K562 (cell line): ENCODE results near the gene FBXO11. TPM values are rescaled to one million over a fixed set of nuclear protein-coding genes. Genes with fewer than 3 reads are reported as not detected.

ENCODE experiments used
- ATAC-seq: fragments of 200-7000 bp; cut with Tn5 transposase; 3 replicates; pipeline ENCODE4 v1.9.1; 2020; ENCODE audit warnings: moderate library complexity
- BruUV-seq: library from RNA; stranded (reverse); fragments of 400-500 nt; replicated peaks from 2 replicates; lab custom pipeline; 2021; lab: Mats Ljungman, UMichigan
- CTCF ChIA-PET: fragments of 300-600 bp; formaldehyde crosslinking; extraction: SDS; loops from one replicate; lab custom pipeline; 2021; ENCODE audit warnings: low intra/inter-chr PET ratio; lab: Yijun Ruan, JAX
- POLR2A ChIA-PET: fragments of 300-600, 350-650 bp; sonication (Branson Sonifier 250); formaldehyde crosslinking; extraction: SDS; loops from one replicate; lab custom pipeline; 2021; ENCODE audit warnings: antibody characterized with exemption, inconsistent platforms; lab: Yijun Ruan, JAX
- DNase-seq, 4 experiments: peaks; one replicate each; pipeline versions ENCODE4 v3.0.0 to v3.0.0-alpha.2; 2011 to 2018; ENCODE audit warnings: low spot score in 3 of 4, mixed read lengths in 3 of 4; ENCODE audit errors: extremely low read depth in 1 of 4
- FAIRE-seq: peaks from 2 replicates; lab custom pipeline; 2011; peaks lifted over from hg19 to GRCh38; lab: Jason Lieb, UNC
- H2AFZ ChIP-seq: 2 replicates; pipeline ENCODE4 v1.6.0; 2011; ENCODE audit warnings: low read depth, low read length, control low read depth, inconsistent platforms
- H3K27ac ChIP-seq: fragments of 200-600 bp; 3 replicates; pipeline ENCODE4 v1.8.0; 2011; ENCODE audit warnings: low read depth, mild to moderate bottlenecking, control low read depth, inconsistent platforms, low read length, moderate library complexity, mixed read lengths; ENCODE audit errors: extremely low read depth
- H3K27me3 ChIP-seq, 2 experiments: fragments of 300-600 bp in 1 of 2; 2 replicates in 1 of 2; 3 replicates in 1 of 2; pipeline versions ENCODE4 v1.6.0 to v1.8.0; 2011; ENCODE audit warnings: inconsistent platforms in 2 of 2, low read length in 2 of 2, mild to moderate bottlenecking in 1 of 2, mixed read lengths in 1 of 2, moderate library complexity in 1 of 2; ENCODE audit not compliant: control insufficient read depth in 2 of 2, insufficient read depth in 2 of 2
- H3K36me3 ChIP-seq: fragments of 300-600 bp; 3 replicates; pipeline ENCODE4 v1.8.0; 2011; ENCODE audit warnings: mild to moderate bottlenecking, low read length, inconsistent platforms; ENCODE audit not compliant: control insufficient read depth, insufficient read depth
- H3K4me1 ChIP-seq, 2 experiments: fragments of 200-600 bp in 1 of 2; replicated peaks in 1 of 2; 2 replicates in 1 of 2; 3 replicates in 1 of 2; pipeline versions ENCODE4 v1.5.1 to v1.8.0; 2011; ENCODE audit warnings: inconsistent platforms in 2 of 2, low read length in 2 of 2, mild to moderate bottlenecking in 1 of 2, mixed read lengths in 1 of 2, moderate library complexity in 1 of 2; ENCODE audit not compliant: control insufficient read depth in 2 of 2, insufficient read depth in 2 of 2
- H3K4me2 ChIP-seq: 2 replicates; pipeline ENCODE4 v1.6.1; 2011; ENCODE audit warnings: low read length, control low read depth, inconsistent platforms, mixed read lengths; ENCODE audit not compliant: insufficient read depth
- H3K4me3 ChIP-seq: fragments of 200-600 bp; sonication (generic), shearing (Covaris generic); 2 replicates; pipeline ENCODE4 v1.5.1; 2016; ENCODE audit warnings: control low read depth, inconsistent platforms
- H3K79me2 ChIP-seq: fragments of 200-600 bp; 3 replicates; pipeline ENCODE4 v1.8.0; 2011; ENCODE audit warnings: low read length, inconsistent platforms; ENCODE audit not compliant: control insufficient read depth, insufficient read depth
- H3K9ac ChIP-seq, 2 experiments: 2 replicates each; pipeline versions ENCODE4 v1.6.0 to v1.6.1; 2011; ENCODE audit warnings: low read depth in 2 of 2, low read length in 2 of 2, control low read depth in 1 of 2, inconsistent platforms in 1 of 2, mild to moderate bottlenecking in 1 of 2, mixed read lengths in 1 of 2; ENCODE audit not compliant: insufficient read depth in 1 of 2
- H3K9me1 ChIP-seq: one replicate; pipeline ENCODE4 v1.6.0; 2011; ENCODE audit warnings: inconsistent platforms, mild to moderate bottlenecking, low read length, moderate library complexity; ENCODE audit not compliant: control insufficient read depth, insufficient read depth
- H3K9me3 ChIP-seq: replicated peaks from 2 replicates; pipeline ENCODE4 v1.5.1; 2011; ENCODE audit warnings: low read depth, low read length, inconsistent platforms; ENCODE audit not compliant: control insufficient read depth, insufficient read depth
- H4K20me1 ChIP-seq: replicated peaks from 2 replicates; pipeline ENCODE4 v1.6.1; 2011; ENCODE audit warnings: low read length, inconsistent platforms, mixed read lengths; ENCODE audit not compliant: control insufficient read depth, insufficient read depth
- EP300 ChIP-seq: IDR thresholded peaks from 2 replicates; pipeline ENCODE4 v1.6.1; 2012; ENCODE audit warnings: low read length, improper control_type of control experiment
- KDM2B ChIP-seq: fragments of 250-450 bp; sonication (Bioruptor Pico); IDR thresholded peaks from 2 replicates; pipeline ENCODE4 v1.8.0; 2021; ENCODE audit warnings: mild to moderate bottlenecking, moderate library complexity
- L3MBTL2 ChIP-seq: fragments of 450-650 bp; IDR thresholded peaks from 2 replicates; pipeline ENCODE4 v1.6.1; 2016; ENCODE audit warnings: mild to moderate bottlenecking, moderate library complexity
- SIRT6 ChIP-seq: IDR thresholded peaks from one replicate; pipeline ENCODE4 v1.6.1; 2012; ENCODE audit warnings: low read depth, mild to moderate bottlenecking, control low read depth, inconsistent platforms, low read length, moderate library complexity
- SUPT5H ChIP-seq: fragments of 450-650 bp; IDR thresholded peaks from 2 replicates; pipeline ENCODE4 v1.6.1; 2016
- WGBS: fragments of 100-300 bp; shearing (Covaris generic); methylation state at CpG from one replicate; pipeline ENCODE4 v1.1.6; 2016; ENCODE audit warnings: low coverage, mixed read lengths; ENCODE audit not compliant: insufficient coverage; ENCODE audit errors: missing lambda C conversion rate; 5-methylcytosine and 5-hydroxymethylcytosine counted together
- in situ Hi-C: fragments of 300-500 bp; cut with MboI; formaldehyde crosslinking; loops from 4 replicates; pipeline ENCODE4 v1.15.0; 2018; ENCODE audit warnings: inconsistent platforms, mixed read lengths
- intact Hi-C: fragments of 100-400 bp; cut with micrococcal nuclease; formaldehyde crosslinking; loops from 2 replicates; pipeline ENCODE4 v1.14.2; 2022
- polyA plus RNA-seq, 8 experiments: library from polyadenylated mRNA; depleted of rRNA in 4 of 8; stranded (reverse) in 5 of 8; unstranded in 3 of 8; fragments of >200 nt; fragmentation: Nextera tagmentation in 2 of 8; fragmentation: Illumina TruSeq in 1 of 8; extraction: Ambion mirVana in 2 of 8; extraction: Trizol in 1 of 8; gene quantifications; 2 replicates each; pipeline versions ENCODE4 v1.2.1 to v1.2.3, GENCODE V29; 2011 to 2014; ENCODE audit warnings: inconsistent platforms in 1 of 8, missing spikeins in 1 of 8
- total RNA-seq, 7 experiments: library from RNA; depleted of rRNA in 6 of 7; stranded (reverse); fragments of >200 nt in 6 of 7; fragmentation: Illumina TruSeq in 2 of 7; extraction: Trizol in 2 of 7; gene quantifications; 2 replicates each; pipeline versions ENCODE4 v1.2.1 to v1.2.3, GENCODE V29; 2011 to 2021; ENCODE audit warnings: low replicate concordance in 1 of 7
- TF ChIP-seq, protein P1 (sequence below), 2 experiments: fragments of 450-650 bp in 1 of 2; sonication (generic) in 1 of 2; formaldehyde crosslinking in 1 of 2; IDR thresholded peaks in 1 of 2; conservative IDR thresholded peaks in 1 of 2; 2 replicates each; pipeline versions ENCODE4 v1.6.1 to v1.8.1; 2016 to 2023; ENCODE audit warnings: mild to moderate bottlenecking in 2 of 2, moderate library complexity in 2 of 2, inconsistent platforms in 1 of 2, missing genetic modification reagents in 1 of 2
- TF ChIP-seq, protein P2 (sequence below): fragments of 450-650 bp; IDR thresholded peaks from 2 replicates; pipeline ENCODE4 v1.7.0; 2016; ENCODE audit warnings: borderline replicate concordance
- TF ChIP-seq, protein P3 (sequence below): fragments of 200-800 bp; sonication (Bioruptor generic); IDR thresholded peaks from 2 replicates; pipeline ENCODE4 v1.6.1; 2016; ENCODE audit warnings: missing genetic modification characterization, missing compliant biosample characterization

Gene FBXO11
- total and polyA plus RNA-seq, 9 of the 15 experiments (the other 6 are each of a cell fraction or from before 2014, with no cell fraction given): 8.8 to 44.5 (median 24.1) TPM

GRCh38 chr2:47799031-47799609, 107.2 kb downstream of the FBXO11 start (continued):
- TF ChIP-seq EP300: no peak
- TF ChIP-seq, protein P1, sequence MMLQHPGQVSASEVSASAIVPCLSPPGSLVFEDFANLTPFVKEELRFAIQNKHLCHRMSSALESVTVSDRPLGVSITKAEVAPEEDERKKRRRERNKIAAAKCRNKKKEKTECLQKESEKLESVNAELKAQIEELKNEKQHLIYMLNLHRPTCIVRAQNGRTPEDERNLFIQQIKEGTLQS (IDR thresholded peaks at IDR 0.05): no peak
- TF ChIP-seq, protein P1 (CRISPR knock-in tag; conservative IDR thresholded peaks at IDR 0.05): no peak
- TF ChIP-seq, protein P2, sequence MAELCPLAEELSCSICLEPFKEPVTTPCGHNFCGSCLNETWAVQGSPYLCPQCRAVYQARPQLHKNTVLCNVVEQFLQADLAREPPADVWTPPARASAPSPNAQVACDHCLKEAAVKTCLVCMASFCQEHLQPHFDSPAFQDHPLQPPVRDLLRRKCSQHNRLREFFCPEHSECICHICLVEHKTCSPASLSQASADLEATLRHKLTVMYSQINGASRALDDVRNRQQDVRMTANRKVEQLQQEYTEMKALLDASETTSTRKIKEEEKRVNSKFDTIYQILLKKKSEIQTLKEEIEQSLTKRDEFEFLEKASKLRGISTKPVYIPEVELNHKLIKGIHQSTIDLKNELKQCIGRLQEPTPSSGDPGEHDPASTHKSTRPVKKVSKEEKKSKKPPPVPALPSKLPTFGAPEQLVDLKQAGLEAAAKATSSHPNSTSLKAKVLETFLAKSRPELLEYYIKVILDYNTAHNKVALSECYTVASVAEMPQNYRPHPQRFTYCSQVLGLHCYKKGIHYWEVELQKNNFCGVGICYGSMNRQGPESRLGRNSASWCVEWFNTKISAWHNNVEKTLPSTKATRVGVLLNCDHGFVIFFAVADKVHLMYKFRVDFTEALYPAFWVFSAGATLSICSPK: no peak
- TF ChIP-seq SIRT6: no peak
- 0 out of 2 replicates have a peak, but pooled peaks have one; percentile 45 for TF ChIP-seq SUPT5H

DNA sequence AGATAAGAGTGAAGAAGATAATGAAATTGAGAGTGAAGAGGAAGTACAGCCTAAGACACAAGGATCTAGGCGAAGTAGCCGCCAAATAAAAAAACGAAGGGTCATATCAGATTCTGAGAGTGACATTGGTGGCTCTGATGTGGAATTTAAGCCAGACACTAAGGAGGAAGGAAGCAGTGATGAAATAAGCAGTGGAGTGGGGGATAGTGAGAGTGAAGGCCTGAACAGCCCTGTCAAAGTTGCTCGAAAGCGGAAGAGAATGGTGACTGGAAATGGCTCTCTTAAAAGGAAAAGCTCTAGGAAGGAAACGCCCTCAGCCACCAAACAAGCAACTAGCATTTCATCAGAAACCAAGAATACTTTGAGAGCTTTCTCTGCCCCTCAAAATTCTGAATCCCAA, 107.7 kb downstream of the FBXO11 start:
- intact Hi-C loops: no loop called here
- 86% methylated on average over 6 of the region's 6 CpGs for WGBS
- DNase-seq: no peak
- Histone ChIP-seq H3K4me2 (no peak overlapping the region), H3K9ac (no peak overlapping the region), H3K9me1 (no peaks in the 10 kb centered on the region), H3K79me2 (peaks cover 62% of the 10 kb centered on the region), H4K20me1 (no peaks in the 10 kb centered on the region), H3K4me3 (no peak overlapping the region), H3K9me3 (peaks cover 15% of the 10 kb centered on the region), H2AFZ (no peak overlapping the region), H3K27ac (no peak overlapping the region), H3K36me3 (peaks cover 97% of the 10 kb centered on the region), H3K4me1 (no peaks in the 10 kb centered on the region), H3K27me3 (no peaks in the 10 kb centered on the region)
- BruUV-seq: TSS peak; percentile 33
- ChIA-PET CTCF (no interaction called here), POLR2A (no interaction called here)
- no peak for ATAC-seq
- FAIRE-seq: no peak
- in situ Hi-C loops: no loop called here
- TF ChIP-seq, protein P3, sequence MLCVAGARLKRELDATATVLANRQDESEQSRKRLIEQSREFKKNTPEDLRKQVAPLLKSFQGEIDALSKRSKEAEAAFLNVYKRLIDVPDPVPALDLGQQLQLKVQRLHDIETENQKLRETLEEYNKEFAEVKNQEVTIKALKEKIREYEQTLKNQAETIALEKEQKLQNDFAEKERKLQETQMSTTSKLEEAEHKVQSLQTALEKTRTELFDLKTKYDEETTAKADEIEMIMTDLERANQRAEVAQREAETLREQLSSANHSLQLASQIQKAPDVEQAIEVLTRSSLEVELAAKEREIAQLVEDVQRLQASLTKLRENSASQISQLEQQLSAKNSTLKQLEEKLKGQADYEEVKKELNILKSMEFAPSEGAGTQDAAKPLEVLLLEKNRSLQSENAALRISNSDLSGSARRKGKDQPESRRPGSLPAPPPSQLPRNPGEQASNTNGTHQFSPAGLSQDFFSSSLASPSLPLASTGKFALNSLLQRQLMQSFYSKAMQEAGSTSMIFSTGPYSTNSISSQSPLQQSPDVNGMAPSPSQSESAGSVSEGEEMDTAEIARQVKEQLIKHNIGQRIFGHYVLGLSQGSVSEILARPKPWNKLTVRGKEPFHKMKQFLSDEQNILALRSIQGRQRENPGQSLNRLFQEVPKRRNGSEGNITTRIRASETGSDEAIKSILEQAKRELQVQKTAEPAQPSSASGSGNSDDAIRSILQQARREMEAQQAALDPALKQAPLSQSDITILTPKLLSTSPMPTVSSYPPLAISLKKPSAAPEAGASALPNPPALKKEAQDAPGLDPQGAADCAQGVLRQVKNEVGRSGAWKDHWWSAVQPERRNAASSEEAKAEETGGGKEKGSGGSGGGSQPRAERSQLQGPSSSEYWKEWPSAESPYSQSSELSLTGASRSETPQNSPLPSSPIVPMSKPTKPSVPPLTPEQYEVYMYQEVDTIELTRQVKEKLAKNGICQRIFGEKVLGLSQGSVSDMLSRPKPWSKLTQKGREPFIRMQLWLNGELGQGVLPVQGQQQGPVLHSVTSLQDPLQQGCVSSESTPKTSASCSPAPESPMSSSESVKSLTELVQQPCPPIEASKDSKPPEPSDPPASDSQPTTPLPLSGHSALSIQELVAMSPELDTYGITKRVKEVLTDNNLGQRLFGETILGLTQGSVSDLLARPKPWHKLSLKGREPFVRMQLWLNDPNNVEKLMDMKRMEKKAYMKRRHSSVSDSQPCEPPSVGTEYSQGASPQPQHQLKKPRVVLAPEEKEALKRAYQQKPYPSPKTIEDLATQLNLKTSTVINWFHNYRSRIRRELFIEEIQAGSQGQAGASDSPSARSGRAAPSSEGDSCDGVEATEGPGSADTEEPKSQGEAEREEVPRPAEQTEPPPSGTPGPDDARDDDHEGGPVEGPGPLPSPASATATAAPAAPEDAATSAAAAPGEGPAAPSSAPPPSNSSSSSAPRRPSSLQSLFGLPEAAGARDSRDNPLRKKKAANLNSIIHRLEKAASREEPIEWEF (CRISPR knock-in tag): no peak
- no peak for TF ChIP-seq KDM2B (CRISPR knock-in tag)
- no peak for TF ChIP-seq L3MBTL2
